ENCODE measurements around the gene SERPINB7.

GRCh38 chr18:63799189-63799588 is 24.0 kb downstream of the SERPINB7 start:
- TF ChIP-seq RAD21 (IDR thresholded peaks at IDR 0.05 in 1 of 2, conservative IDR thresholded peaks at IDR 0.05 in 1 of 2; ENCODE audit: low read depth in 2 of 2, low read length in 2 of 2) (no peak), TBP (IDR thresholded peaks at IDR 0.05; ENCODE audit: low read depth, low read length) (no peak), SUZ12 (IDR thresholded peaks at IDR 0.05; ENCODE audit: low read length) (no peak), EZH2 (IDR thresholded peaks at IDR 0.05; ENCODE audit: low read depth, low read length, severe bottlenecking) (no peak)
- TF ChIP-seq, protein P1, sequence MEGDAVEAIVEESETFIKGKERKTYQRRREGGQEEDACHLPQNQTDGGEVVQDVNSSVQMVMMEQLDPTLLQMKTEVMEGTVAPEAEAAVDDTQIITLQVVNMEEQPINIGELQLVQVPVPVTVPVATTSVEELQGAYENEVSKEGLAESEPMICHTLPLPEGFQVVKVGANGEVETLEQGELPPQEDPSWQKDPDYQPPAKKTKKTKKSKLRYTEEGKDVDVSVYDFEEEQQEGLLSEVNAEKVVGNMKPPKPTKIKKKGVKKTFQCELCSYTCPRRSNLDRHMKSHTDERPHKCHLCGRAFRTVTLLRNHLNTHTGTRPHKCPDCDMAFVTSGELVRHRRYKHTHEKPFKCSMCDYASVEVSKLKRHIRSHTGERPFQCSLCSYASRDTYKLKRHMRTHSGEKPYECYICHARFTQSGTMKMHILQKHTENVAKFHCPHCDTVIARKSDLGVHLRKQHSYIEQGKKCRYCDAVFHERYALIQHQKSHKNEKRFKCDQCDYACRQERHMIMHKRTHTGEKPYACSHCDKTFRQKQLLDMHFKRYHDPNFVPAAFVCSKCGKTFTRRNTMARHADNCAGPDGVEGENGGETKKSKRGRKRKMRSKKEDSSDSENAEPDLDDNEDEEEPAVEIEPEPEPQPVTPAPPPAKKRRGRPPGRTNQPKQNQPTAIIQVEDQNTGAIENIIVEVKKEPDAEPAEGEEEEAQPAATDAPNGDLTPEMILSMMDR (IDR thresholded peaks at IDR 0.05; ENCODE audit: control extremely low read depth in 1 of 3, insufficient read depth in 1 of 3, low read depth in 1 of 3, low read length in 3 of 3) = no peak

All from H1 (cell line).